TTC549 (cell line): ENCODE data around the gene UFL1.
"Not testable (repeated sequence)": the region's sequence is repeated elsewhere in the genome, so short reads cannot be mapped to it uniquely, and the experiment has no call there.

Source experiments
- FAIRE-seq: peaks from 2 replicates; lab custom pipeline; 2012; peaks lifted over from hg19 to GRCh38; lab: Jason Lieb, UNC

UFL1 gene

GRCh38 chr6:96521644-96522464 lies at the start of gene UFL1:
UFL1 (plus strand) TSS chr6:96521806; CDS start chr6:96521874, 68 bp downstream.
- FAIRE-seq = no peak

GRCh38 chr6:96472291-96472690 lies 49.3 kb upstream of the UFL1 start:
- FAIRE-seq = not testable (repeated sequence)

- no peak for FAIRE-seq
Measured at GRCh38 chr6:96478695-96479094, 42.9 kb upstream of the UFL1 start.

GRCh38 chr6:96491926-96492325 lies 29.7 kb upstream of the UFL1 start:
- no peak for FAIRE-seq

- no peak for FAIRE-seq
Measured at GRCh38 chr6:96499781-96500180, 21.8 kb upstream of the UFL1 start.

- FAIRE-seq = no peak
Measured at GRCh38 chr6:96502915-96503314, 18.7 kb upstream of the UFL1 start.

GRCh38 chr6:96505363-96505762 lies 16.2 kb upstream of the UFL1 start:
- no peak for FAIRE-seq

GRCh38 chr6:96509281-96509680 lies 12.3 kb upstream of the UFL1 start:
- FAIRE-seq = no peak

GRCh38 chr6:96520171-96521115 lies 1.2 kb upstream of the UFL1 start:
- no peak for FAIRE-seq

GRCh38 chr6:96521306-96521643 lies 331 bp upstream of the UFL1 start:
- FAIRE-seq = no peak

- FAIRE-seq = no peak
Measured at GRCh38 chr6:96522465-96523009, 931 bp downstream of the UFL1 start.

GRCh38 chr6:96528193-96528592 lies 6.6 kb downstream of the UFL1 start:
- FAIRE-seq = no peak

- no peak for FAIRE-seq
Measured at GRCh38 chr6:96532399-96532798, 10.8 kb downstream of the UFL1 start.

- FAIRE-seq = no peak
Measured at GRCh38 chr6:96537726-96538125, 16.1 kb downstream of the UFL1 start.

GRCh38 chr6:96542702-96543101 lies 21.1 kb downstream of the UFL1 start:
- no peak for FAIRE-seq

- FAIRE-seq = no peak
Measured at GRCh38 chr6:96545882-96546281, 24.3 kb downstream of the UFL1 start.

- no peak for FAIRE-seq
Measured at GRCh38 chr6:96547654-96548053, 26.0 kb downstream of the UFL1 start.

- FAIRE-seq = peak; percentile 71
Measured at GRCh38 chr6:96554558-96554957, 33.0 kb downstream of the UFL1 start.

- FAIRE-seq = not testable (repeated sequence)
Measured at GRCh38 chr6:96559740-96560139, 38.1 kb downstream of the UFL1 start.

GRCh38 chr6:96562886-96563285 lies 41.3 kb downstream of the UFL1 start, which contains the start of gene FHL5:
FHL5 (plus strand) TSS chr6:96563128; CDS start chr6:96603614, 40,486 bp downstream.
- FAIRE-seq = no peak

- no peak for FAIRE-seq
Measured at GRCh38 chr6:96563853-96564252, 42.2 kb downstream of the UFL1 start.

- FAIRE-seq = no peak
Measured at GRCh38 chr6:96570053-96570452, 48.4 kb downstream of the UFL1 start.

- no peak for FAIRE-seq
Measured at GRCh38 chr6:96571551-96571950, 49.9 kb downstream of the UFL1 start.
